Type B pancreatic cell (in vitro differentiated cells): ENCODE measurements around the gene TIMM10. TPM values are rescaled to one million over a fixed set of nuclear protein-coding genes. Genes with fewer than 3 reads are reported as not detected.
A peak's percentile ranks its signal among the peaks of the same experiment; 100 is the strongest.

Experiments used
- DNase-seq: peaks from one replicate; pipeline ENCODE4 v3.0.0; 2021; ENCODE audit warnings: mixed read lengths; ENCODE audit not compliant: unreplicated experiment; ENCODE audit errors: extremely low spot score
- H3K27ac Mint-ChIP-seq: 2 replicates; pipeline ENCODE4 v1.8.0; 2021; ENCODE audit warnings: mild to moderate bottlenecking, mixed read lengths
- H3K27me3 Mint-ChIP-seq: 2 replicates; pipeline ENCODE4 v1.8.0; 2021; ENCODE audit warnings: mixed read lengths
- H3K36me3 Mint-ChIP-seq: 2 replicates; pipeline ENCODE4 v1.8.0; 2021; ENCODE audit warnings: mixed read lengths
- H3K4me1 Mint-ChIP-seq: one replicate; pipeline ENCODE4 v1.8.0; 2021; ENCODE audit warnings: mixed read lengths; ENCODE audit not compliant: unreplicated experiment
- H3K4me3 Mint-ChIP-seq: 2 replicates; pipeline ENCODE4 v1.8.0; 2021; ENCODE audit warnings: mild to moderate bottlenecking, mixed read lengths
- H3K9me3 Mint-ChIP-seq: 2 replicates; pipeline ENCODE4 v1.8.0; 2021; ENCODE audit warnings: mixed read lengths
- total RNA-seq: library from RNA; stranded (reverse); gene quantifications from 2 replicates; pipeline ENCODE4 v1.2.1, GENCODE V29; 2021; ENCODE audit warnings: low replicate concordance
- TF ChIP-seq, protein P1 (sequence below): fragments of 200-600 bp; sonication (generic); conservative IDR thresholded peaks from 2 replicates; pipeline ENCODE4 v1.5.0; 2021; ENCODE audit warnings: antibody characterized with exemption, mild to moderate bottlenecking

TIMM10 gene
- total RNA-seq, 1 donor from 2014 or later: 64.2 TPM

- H3K4me3 Mint-ChIP-seq: peak overlapping the region; percentile 44
- H3K9me3 Mint-ChIP-seq: no peaks in the 10 kb centered on the region
Observed at GRCh38 chr11:57529012-57529411, 1.5 kb downstream of the TIMM10 start.

DNA sequence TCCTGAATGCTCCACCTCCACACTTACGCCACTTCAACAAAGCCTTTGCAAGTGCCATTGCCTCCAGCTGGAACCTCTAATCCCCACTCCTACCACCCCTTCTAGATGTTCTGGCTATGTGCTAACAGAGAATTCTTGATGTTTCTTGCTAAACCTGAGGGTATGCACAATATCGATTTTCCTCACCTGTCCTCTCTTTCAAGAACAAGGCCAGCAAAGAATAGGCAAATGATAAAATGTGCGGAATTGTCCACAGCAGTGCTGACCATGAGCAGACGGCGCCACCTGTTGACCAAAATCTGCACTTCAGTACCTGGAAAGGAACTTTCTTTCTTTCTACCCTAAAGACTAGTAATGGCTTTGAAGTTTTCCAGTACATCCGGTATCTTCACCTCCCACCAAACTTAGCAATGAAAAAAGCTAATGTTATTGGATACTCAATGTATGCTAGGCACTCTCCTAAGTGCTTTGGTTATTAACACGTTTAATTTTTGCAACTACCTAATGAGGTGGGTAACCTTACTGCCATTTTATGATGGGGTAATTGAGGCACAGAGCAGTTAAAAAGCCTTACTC lies 3.4 kb downstream of the TIMM10 start:
- no peak for DNase-seq
- Mint-ChIP-seq H3K27ac (peak overlapping the region; percentile 30), H3K9me3 (no peaks in the 10 kb centered on the region), H3K36me3 (no peaks in the 10 kb centered on the region), H3K27me3 (no peaks in the 10 kb centered on the region), H3K4me1 (peaks cover 16% of the 10 kb centered on the region), H3K4me3 (no peak overlapping the region)
- TF ChIP-seq, protein P1, sequence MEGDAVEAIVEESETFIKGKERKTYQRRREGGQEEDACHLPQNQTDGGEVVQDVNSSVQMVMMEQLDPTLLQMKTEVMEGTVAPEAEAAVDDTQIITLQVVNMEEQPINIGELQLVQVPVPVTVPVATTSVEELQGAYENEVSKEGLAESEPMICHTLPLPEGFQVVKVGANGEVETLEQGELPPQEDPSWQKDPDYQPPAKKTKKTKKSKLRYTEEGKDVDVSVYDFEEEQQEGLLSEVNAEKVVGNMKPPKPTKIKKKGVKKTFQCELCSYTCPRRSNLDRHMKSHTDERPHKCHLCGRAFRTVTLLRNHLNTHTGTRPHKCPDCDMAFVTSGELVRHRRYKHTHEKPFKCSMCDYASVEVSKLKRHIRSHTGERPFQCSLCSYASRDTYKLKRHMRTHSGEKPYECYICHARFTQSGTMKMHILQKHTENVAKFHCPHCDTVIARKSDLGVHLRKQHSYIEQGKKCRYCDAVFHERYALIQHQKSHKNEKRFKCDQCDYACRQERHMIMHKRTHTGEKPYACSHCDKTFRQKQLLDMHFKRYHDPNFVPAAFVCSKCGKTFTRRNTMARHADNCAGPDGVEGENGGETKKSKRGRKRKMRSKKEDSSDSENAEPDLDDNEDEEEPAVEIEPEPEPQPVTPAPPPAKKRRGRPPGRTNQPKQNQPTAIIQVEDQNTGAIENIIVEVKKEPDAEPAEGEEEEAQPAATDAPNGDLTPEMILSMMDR: peak; percentile 98

More at GRCh38 chr11:57529012-57529411, 1.5 kb downstream of the TIMM10 start:
- Mint-ChIP-seq H3K27me3 (no peaks in the 10 kb centered on the region), H3K4me1 (peaks cover 16% of the 10 kb centered on the region), H3K36me3 (no peaks in the 10 kb centered on the region), H3K27ac (no peak overlapping the region)
- TF ChIP-seq, protein P1: no peak
- DNase-seq: no peak

DNA sequence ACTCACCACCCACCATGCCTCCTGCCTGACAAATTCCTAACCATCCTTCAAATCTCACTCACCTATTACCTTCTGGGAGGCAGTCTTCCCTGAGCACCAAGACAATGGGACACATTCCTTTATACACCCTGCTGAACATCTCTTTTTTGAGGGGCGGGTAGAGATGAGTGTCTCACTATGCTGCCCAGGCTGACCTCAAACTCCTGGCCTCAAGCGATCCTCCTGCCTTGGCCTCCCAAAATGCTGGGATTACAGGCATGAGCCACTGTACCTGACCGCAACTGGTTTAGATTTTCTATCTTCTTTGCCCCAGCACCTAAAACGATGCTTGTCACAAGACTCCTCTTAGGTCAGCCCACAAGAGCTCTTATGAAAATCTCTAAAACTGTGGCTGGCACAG lies 7.1 kb downstream of the TIMM10 start:
- no peaks in the 10 kb centered on the region for H3K9me3 Mint-ChIP-seq
- no peak for DNase-seq
- H3K27me3 Mint-ChIP-seq: peaks cover 8% of the 10 kb centered on the region
- H3K27ac Mint-ChIP-seq: no peak overlapping the region
- no peak overlapping the region for H3K4me3 Mint-ChIP-seq
- TF ChIP-seq, protein P1: no peak
- no peaks in the 10 kb centered on the region for H3K36me3 Mint-ChIP-seq
- peaks cover 6% of the 10 kb centered on the region for H3K4me1 Mint-ChIP-seq

- Mint-ChIP-seq H3K4me3 (no peak overlapping the region), H3K27me3 (peaks cover 23% of the 10 kb centered on the region), H3K36me3 (no peaks in the 10 kb centered on the region), H3K4me1 (no peaks in the 10 kb centered on the region), H3K27ac (no peak overlapping the region), H3K9me3 (no peaks in the 10 kb centered on the region)
- DNase-seq: no peak
- TF ChIP-seq, protein P1: no peak
Observed at GRCh38 chr11:57521116-57521515, 9.4 kb downstream of the TIMM10 start.

DNA sequence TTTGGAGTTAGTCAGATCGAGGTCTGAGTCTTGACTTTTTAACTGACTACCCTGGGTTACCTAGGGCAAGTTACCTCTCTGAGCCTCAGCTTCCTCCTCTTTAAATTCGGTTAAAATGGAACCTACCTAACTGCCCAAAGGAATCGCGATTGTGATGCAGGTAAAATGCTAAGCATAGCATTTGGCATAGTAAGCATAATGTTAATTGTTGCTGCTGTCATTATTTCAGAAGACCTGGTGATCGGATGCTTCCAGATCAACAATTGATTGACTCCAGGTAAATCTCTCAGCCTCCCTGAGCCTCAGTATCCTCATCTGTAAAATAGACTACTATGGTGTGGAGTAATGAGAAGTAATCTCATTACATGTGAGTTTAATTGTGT lies 14.5 kb downstream of the TIMM10 start:
- no peak for DNase-seq
- TF ChIP-seq, protein P1: no peak
- peaks cover 57% of the 10 kb centered on the region for H3K27me3 Mint-ChIP-seq
- H3K27ac Mint-ChIP-seq: peak overlapping the region; percentile 60
- no peaks in the 10 kb centered on the region for H3K36me3 Mint-ChIP-seq
- H3K4me1 Mint-ChIP-seq: peaks cover 9% of the 10 kb centered on the region
- peak overlapping the region; percentile 94 for H3K4me3 Mint-ChIP-seq
- H3K9me3 Mint-ChIP-seq: no peaks in the 10 kb centered on the region
